H1 (cell line): Measurements from ENCODE around the gene NHP2. TPM values are rescaled to one million over a fixed set of nuclear protein-coding genes. Genes with fewer than 3 reads are reported as not detected.

Experiments used
- CBX8 ChIP-seq: fragments of 300-800, 300-1000 bp; sonication (generic); IDR thresholded peaks from 2 replicates; pipeline ENCODE4 v1.7.1; 2016; ENCODE audit warnings: low read depth, low read length, borderline replicate concordance
- CEBPB ChIP-seq: IDR thresholded peaks from 2 replicates; pipeline ENCODE4 v1.6.1; 2012; ENCODE audit warnings: low read depth, low read length
- CHD2 ChIP-seq: IDR thresholded peaks from 2 replicates; pipeline ENCODE4 v1.6.1; 2012; ENCODE audit warnings: low read length, improper control_type of control experiment
- CREB1 ChIP-seq: IDR thresholded peaks from 2 replicates; pipeline ENCODE4 v1.6.1; 2012; ENCODE audit warnings: inconsistent platforms
- EGR1 ChIP-seq: IDR thresholded peaks from 2 replicates; pipeline ENCODE4 v1.6.1; 2011; ENCODE audit warnings: low read depth, low read length, borderline replicate concordance
- EZH2 ChIP-seq: fragments of 200-600 bp; sonication (generic); IDR thresholded peaks from 2 replicates; pipeline ENCODE4 v1.7.1; 2012; ENCODE audit warnings: low read depth, mild to moderate bottlenecking, moderate library complexity, low read length, inconsistent platforms; ENCODE audit not compliant: severe bottlenecking
- GTF2F1 ChIP-seq: IDR thresholded peaks from 2 replicates; pipeline ENCODE4 v1.6.1; 2012; ENCODE audit warnings: low read depth, low read length, improper control_type of control experiment, borderline replicate concordance
- HDAC6 ChIP-seq: IDR thresholded peaks from one replicate; pipeline ENCODE4 v1.7.1; 2012; ENCODE audit warnings: low read depth, mild to moderate bottlenecking, inconsistent platforms, low read length, moderate library complexity
- JUND ChIP-seq: IDR thresholded peaks from 2 replicates; pipeline ENCODE4 v1.6.1; 2011; ENCODE audit warnings: mild to moderate bottlenecking, improper control_type of control experiment, low read length
- KDM1A ChIP-seq: fragments of 200-600, 300-600 bp; sonication (generic); IDR thresholded peaks from 2 replicates; pipeline ENCODE4 v1.7.1; 2016; ENCODE audit warnings: mild to moderate bottlenecking, low read length, borderline replicate concordance
- KDM4A ChIP-seq: IDR thresholded peaks from one replicate; pipeline ENCODE4 v1.7.1; 2012; ENCODE audit warnings: low read depth, mild to moderate bottlenecking, moderate library complexity, low read length, inconsistent platforms; ENCODE audit not compliant: severe bottlenecking
- NRF1 ChIP-seq: IDR thresholded peaks from 2 replicates; pipeline ENCODE4 v1.6.1; 2011; ENCODE audit warnings: mild to moderate bottlenecking, low read depth, low read length, improper control_type of control experiment
- POLR2A ChIP-seq, 2 experiments: IDR thresholded peaks; 1 replicate in 1 of 2; 2 replicates in 1 of 2; pipeline ENCODE4 v1.6.1; 2011; ENCODE audit warnings: low read depth in 2 of 2, low read length in 2 of 2, mild to moderate bottlenecking in 2 of 2; ENCODE audit errors: control extremely low read depth in 1 of 2
- RAD21 ChIP-seq, 2 experiments: IDR thresholded peaks in 1 of 2; conservative IDR thresholded peaks in 1 of 2; 2 replicates each; pipeline ENCODE4 v1.6.1; 2011; ENCODE audit warnings: low read depth in 2 of 2, low read length in 2 of 2, improper control_type of control experiment in 1 of 2, inconsistent platforms in 1 of 2, mild to moderate bottlenecking in 1 of 2, moderate library complexity in 1 of 2
- RFX5 ChIP-seq: IDR thresholded peaks from 2 replicates; pipeline ENCODE4 v1.6.1; 2011; ENCODE audit warnings: low read depth, low read length, improper control_type of control experiment, borderline replicate concordance
- RNF2 ChIP-seq: fragments of 200-900, 300-1000 bp; sonication (generic); IDR thresholded peaks from 2 replicates; pipeline ENCODE4 v1.7.1; 2016; ENCODE audit warnings: borderline replicate concordance, low read depth, mild to moderate bottlenecking, antibody characterized with exemption, low read length; ENCODE audit not compliant: poor library complexity, severe bottlenecking; ENCODE audit errors: missing control alignments
- SAP30 ChIP-seq: fragments of 300-600 bp; sonication (generic); IDR thresholded peaks from 2 replicates; pipeline ENCODE4 v1.7.1; 2012; ENCODE audit warnings: low read length, moderate library complexity, mild to moderate bottlenecking, inconsistent platforms; ENCODE audit not compliant: insufficient read depth, insufficient replicate concordance
- TAF7 ChIP-seq: optimal IDR thresholded peaks from 2 replicates; pipeline ENCODE3; 2011; ENCODE audit warnings: low read depth, mild to moderate bottlenecking, inconsistent platforms, low read length, moderate library complexity, borderline replicate concordance
- YY1 ChIP-seq: IDR thresholded peaks from 2 replicates; pipeline ENCODE4 v1.6.1; 2011; ENCODE audit warnings: low read depth, mild to moderate bottlenecking, low read length
- polyA plus RNA-seq, 7 experiments: library from polyadenylated mRNA; depleted of rRNA in 3 of 7; stranded (reverse) in 5 of 7; unstranded in 2 of 7; fragments of >200 nt in 5 of 7; fragments of 200-250 nt in 2 of 7; gene quantifications; 1 replicate in 5 of 7; 2 replicates in 1 of 7; 4 replicates in 1 of 7; pipeline versions ENCODE4 v1.2.1 to v1.2.3, GENCODE V29; 2011 to 2013; ENCODE audit warnings: missing spikeins in 2 of 7, mixed read lengths in 2 of 7
- total RNA-seq: library from RNA; stranded (reverse); fragmentation: NEBNext Ultra II Directional; extraction: Animal tissue kit (Norgen Biotek cat#: 25700); gene quantifications from 2 replicates; pipeline ENCODE4 v1.2.1, GENCODE V29; 2021
- TF ChIP-seq, protein P1 (sequence below): IDR thresholded peaks from 2 replicates; pipeline ENCODE4 v1.6.1; 2012; ENCODE audit warnings: inconsistent platforms
- TF ChIP-seq, protein P2 (sequence below), 3 experiments: IDR thresholded peaks; 1 replicate in 2 of 3; 2 replicates in 1 of 3; pipeline versions ENCODE4 v1.5.1 to v1.6.1; 2011; ENCODE audit warnings: low read length in 3 of 3, mild to moderate bottlenecking in 3 of 3, inconsistent platforms in 2 of 3, low read depth in 1 of 3, moderate library complexity in 1 of 3; ENCODE audit not compliant: insufficient read depth in 1 of 3; ENCODE audit errors: control extremely low read depth in 1 of 3

NHP2 gene
- total and polyA plus RNA-seq, 2 of the 8 experiments (the other 6 are each of a cell fraction or from before 2014, with no cell fraction given), result 241 to 263 TPM

DNA sequence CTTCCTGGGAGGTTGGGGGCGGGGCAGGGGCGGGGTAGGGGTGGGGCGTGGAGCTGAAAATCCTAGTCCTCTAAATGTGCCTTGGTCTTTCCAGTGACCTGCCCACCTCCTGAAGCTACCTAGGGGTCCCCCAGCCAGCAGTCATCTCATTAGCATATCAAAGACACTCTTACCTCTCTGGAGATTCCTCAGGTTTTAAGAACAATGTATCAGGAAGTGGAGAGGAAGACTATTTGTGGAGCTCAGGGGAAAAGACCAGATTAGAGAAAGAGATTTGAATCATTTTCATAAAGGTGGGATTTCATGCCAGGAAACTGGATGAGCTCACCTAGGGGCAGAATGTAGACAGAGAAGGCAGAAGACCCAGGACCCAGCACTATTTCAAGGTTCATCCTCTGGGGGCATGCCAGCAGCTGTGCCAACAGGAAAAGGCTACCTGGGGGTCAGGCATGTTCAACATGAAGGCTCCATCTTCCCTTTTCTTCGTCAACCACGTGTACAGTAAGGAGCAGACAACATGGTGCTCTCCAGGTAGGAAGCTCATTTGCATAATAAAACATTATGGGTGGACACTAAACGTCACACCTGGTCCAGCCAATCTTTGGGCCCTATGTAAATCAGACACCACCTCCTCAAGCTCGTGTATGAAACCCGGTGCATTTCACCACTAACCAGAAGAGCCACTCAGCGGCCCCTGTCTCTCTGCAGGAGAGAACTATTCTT is 26.6 kb upstream of the NHP2 start (continued):
- TF ChIP-seq JUND (no peak), RNF2 (no peak), EGR1 (no peak), YY1 (peak; percentile 84), SAP30 (no peak), GTF2F1 (no peak), EZH2 (no peak), RAD21 (IDR thresholded peaks at IDR 0.05 in 1 of 2, conservative IDR thresholded peaks at IDR 0.05 in 1 of 2; ENCODE audit: low read depth in 2 of 2, low read length in 2 of 2) (no peak), HDAC6 (no peak), CEBPB (peak; percentile 19; the same call in 1 of the 2 replicates), CBX8 (no peak), NRF1 (no peak), RFX5 (no peak), CREB1 (peak; percentile 75), KDM1A (no peak), POLR2A (IDR thresholded peaks at IDR 0.05; ENCODE audit: control extremely low read depth in 1 of 2, low read depth in 2 of 2, low read length in 2 of 2) (peak; percentile 45 to 73), TAF7 (no peak), KDM4A (no peak), CHD2 (no peak)
- TF ChIP-seq, protein P1, sequence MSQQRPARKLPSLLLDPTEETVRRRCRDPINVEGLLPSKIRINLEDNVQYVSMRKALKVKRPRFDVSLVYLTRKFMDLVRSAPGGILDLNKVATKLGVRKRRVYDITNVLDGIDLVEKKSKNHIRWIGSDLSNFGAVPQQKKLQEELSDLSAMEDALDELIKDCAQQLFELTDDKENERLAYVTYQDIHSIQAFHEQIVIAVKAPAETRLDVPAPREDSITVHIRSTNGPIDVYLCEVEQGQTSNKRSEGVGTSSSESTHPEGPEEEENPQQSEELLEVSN, result peak; percentile 55; the same call in 1 of the 2 replicates
- TF ChIP-seq, protein P2, sequence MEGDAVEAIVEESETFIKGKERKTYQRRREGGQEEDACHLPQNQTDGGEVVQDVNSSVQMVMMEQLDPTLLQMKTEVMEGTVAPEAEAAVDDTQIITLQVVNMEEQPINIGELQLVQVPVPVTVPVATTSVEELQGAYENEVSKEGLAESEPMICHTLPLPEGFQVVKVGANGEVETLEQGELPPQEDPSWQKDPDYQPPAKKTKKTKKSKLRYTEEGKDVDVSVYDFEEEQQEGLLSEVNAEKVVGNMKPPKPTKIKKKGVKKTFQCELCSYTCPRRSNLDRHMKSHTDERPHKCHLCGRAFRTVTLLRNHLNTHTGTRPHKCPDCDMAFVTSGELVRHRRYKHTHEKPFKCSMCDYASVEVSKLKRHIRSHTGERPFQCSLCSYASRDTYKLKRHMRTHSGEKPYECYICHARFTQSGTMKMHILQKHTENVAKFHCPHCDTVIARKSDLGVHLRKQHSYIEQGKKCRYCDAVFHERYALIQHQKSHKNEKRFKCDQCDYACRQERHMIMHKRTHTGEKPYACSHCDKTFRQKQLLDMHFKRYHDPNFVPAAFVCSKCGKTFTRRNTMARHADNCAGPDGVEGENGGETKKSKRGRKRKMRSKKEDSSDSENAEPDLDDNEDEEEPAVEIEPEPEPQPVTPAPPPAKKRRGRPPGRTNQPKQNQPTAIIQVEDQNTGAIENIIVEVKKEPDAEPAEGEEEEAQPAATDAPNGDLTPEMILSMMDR (IDR thresholded peaks at IDR 0.05; ENCODE audit: control extremely low read depth in 1 of 3, insufficient read depth in 1 of 3, low read depth in 1 of 3, low read length in 3 of 3), result peak in 1 of 3 experiments; percentile 10; a peak in 1 of 4 replicates
